MM.1S (cell line): ENCODE results near the gene PDGFRB.

Experiments used
- EZH2 ChIP-seq: fragments of 300-600 bp; sonication (generic); optimal IDR thresholded peaks from 2 replicates; pipeline ENCODE3; 2017; ENCODE audit warnings: low read depth, mild to moderate bottlenecking, antibody characterized with exemption, low read length, mixed read lengths
- EZH2phosphoT487 ChIP-seq: fragments of 300-600 bp; sonication (generic); IDR thresholded peaks from 2 replicates; pipeline ENCODE4 v1.6.1; 2018; ENCODE audit warnings: antibody characterized with exemption, low read length
- TF ChIP-seq, protein P1 (sequence below): fragments of 300-600 bp; sonication (generic); IDR thresholded peaks from 2 replicates; pipeline ENCODE4 v1.5.1; 2016; ENCODE audit warnings: antibody characterized with exemption, low read length, mixed read lengths

DNA sequence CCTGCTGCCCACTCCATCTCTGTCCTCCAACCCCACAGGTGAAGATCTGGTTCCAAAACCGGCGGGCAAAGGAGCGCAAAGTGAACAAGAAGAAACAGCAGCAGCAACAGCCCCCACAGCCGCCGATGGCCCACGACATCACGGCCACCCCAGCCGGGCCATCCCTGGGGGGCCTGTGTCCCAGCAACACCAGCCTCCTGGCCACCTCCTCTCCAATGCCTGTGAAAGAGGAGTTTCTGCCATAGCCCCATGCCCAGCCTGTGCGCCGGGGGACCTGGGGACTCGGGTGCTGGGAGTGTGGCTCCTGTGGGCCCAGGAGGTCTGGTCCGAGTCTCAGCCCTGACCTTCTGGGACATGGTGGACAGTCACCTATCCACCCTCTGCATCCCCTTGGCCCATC lies 27.8 kb upstream of the PDGFRB start:
- TF ChIP-seq, protein P1, sequence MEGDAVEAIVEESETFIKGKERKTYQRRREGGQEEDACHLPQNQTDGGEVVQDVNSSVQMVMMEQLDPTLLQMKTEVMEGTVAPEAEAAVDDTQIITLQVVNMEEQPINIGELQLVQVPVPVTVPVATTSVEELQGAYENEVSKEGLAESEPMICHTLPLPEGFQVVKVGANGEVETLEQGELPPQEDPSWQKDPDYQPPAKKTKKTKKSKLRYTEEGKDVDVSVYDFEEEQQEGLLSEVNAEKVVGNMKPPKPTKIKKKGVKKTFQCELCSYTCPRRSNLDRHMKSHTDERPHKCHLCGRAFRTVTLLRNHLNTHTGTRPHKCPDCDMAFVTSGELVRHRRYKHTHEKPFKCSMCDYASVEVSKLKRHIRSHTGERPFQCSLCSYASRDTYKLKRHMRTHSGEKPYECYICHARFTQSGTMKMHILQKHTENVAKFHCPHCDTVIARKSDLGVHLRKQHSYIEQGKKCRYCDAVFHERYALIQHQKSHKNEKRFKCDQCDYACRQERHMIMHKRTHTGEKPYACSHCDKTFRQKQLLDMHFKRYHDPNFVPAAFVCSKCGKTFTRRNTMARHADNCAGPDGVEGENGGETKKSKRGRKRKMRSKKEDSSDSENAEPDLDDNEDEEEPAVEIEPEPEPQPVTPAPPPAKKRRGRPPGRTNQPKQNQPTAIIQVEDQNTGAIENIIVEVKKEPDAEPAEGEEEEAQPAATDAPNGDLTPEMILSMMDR = no peak
- TF ChIP-seq EZH2 (no peak), EZH2phosphoT487 (no peak)
